HG03460 (cell line): ENCODE measurements around the gene BCAS3.

Experiments
- ATAC-seq: cut with Tn5 transposase; IDR thresholded peaks from one replicate; pipeline ENCODE4 v1.9.1; 2021; ENCODE audit not compliant: unreplicated experiment

Gene BCAS3

DNA sequence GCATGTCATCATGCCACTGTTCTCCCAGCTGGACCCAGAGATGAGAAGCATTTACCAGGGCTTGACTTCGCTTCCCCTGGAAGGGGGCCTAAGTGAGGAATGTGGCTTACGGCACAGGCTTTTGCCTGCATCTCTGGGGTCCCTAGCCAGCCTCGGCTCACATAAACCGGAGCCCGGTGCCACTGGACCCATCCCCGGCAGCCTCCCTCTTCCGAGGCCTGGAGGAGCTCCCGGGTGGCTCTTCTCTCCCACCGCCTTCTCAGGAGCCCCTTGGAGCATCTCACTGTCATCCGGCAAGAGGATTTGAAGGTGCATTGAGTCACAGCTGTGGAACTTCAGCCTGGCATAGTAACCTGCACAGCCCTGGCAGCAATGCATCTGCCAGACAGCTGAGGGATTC lies 692.1 kb downstream of the BCAS3 start:
- ATAC-seq: no peak

GRCh38 chr17:61371179-61371578 lies 693.5 kb downstream of the BCAS3 start:
- ATAC-seq: no peak

DNA sequence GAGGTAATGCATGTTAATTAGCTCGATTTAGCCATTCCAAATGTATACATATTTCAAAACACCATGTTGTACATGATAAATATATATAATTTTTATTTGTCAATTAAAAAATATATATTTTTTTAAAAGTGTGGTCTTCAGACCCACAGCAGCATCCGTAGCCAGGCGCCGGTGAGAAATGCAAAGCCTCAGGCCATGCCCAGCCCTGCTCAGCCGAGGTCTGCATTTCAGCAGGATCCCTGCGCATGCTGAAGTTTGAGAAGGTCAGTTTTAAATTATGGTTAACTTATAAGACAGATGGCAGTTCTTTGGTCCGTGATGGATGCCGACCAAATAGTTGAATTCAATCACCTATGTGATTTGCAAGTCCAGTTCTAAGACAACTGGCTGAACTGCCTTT lies 694.0 kb downstream of the BCAS3 start:
- no peak for ATAC-seq

GRCh38 chr17:61372436-61372835 lies 694.8 kb downstream of the BCAS3 start:
- no peak for ATAC-seq

DNA sequence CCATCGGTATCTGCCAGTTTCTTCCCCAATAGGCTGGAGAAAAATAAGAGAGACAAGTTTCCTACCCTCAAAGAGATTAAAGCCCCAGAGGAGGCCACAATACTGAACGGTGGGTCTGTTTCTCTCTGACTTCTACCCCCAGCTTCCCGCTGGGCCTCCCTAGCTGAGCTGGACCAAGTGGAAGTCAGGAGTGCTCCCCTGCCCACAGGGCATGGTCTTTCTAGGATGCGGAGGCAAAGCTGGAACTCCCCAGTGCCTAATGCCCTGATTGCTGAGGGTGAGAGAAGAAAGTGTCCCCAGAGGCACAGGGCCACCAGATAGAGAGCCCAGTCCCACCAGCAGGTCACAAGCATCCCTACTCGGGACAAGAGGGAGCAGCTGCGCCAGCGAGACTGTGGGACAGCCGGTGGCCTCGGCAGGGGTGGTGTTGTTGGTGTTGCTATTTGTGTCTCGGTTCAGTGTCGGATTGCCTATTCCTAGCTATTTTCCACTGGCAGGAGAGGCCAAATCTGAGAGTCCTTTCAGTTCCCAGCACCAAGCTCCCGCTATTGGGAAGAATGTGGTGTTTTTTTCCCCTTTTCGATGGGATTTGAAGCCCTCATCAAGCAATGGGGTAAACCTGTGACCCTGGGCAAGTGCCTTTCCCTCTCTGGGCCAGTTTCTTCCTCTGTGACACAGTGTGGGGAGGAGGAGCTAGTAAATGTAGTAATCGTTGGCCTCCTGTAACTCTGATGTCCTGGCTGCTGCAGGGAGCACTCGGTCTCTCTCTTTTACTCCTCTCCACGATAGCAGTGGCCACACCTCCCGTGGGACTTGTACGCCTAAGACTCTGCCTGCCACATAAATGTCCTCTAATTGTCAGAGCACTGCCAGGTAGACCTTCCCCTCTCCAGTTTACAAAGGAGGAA lies 699.5 kb downstream of the BCAS3 start:
- ATAC-seq: no peak

DNA sequence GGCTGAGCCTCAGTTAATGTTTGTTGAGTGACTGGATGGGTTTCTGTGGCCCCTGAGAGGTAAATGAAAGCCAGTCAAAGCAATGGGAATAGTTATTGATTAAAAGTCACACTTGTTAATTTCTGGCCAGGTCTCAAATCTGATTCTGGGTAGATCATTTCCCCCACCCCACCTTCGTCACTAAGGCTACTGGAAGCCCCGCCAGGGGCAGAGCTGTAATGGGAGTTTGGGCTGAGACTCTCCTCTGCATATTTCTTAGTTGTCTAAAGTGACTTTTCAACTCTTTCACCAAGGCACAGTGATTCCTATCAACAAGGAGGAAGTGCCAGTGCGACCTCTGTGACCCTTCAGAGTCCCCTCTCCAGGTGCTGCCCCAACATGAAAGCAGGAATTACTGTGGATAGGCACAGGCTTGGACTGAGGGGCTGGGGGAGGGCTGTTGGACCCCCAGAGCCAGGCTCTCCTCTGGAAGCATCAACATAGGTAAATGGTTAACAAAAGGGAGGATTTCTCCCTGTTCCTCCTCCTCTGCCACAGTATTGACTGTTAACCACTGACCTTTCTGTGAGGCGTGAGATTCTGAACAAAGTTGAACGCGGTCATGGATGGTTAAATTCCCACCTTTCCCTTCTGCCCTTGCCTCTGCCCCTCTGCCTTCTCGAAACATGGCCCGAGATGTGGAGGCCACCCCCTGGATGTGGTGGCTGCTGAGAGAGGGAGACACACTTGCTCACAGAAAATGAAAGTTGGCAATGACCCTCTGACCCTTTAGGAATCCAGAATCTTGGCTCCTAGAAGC lies 701.2 kb downstream of the BCAS3 start:
- ATAC-seq: no peak

GRCh38 chr17:61379457-61380216 lies 702.0 kb downstream of the BCAS3 start:
- ATAC-seq: no peak

GRCh38 chr17:61380217-61380835 lies 702.7 kb downstream of the BCAS3 start:
- ATAC-seq: no peak

DNA sequence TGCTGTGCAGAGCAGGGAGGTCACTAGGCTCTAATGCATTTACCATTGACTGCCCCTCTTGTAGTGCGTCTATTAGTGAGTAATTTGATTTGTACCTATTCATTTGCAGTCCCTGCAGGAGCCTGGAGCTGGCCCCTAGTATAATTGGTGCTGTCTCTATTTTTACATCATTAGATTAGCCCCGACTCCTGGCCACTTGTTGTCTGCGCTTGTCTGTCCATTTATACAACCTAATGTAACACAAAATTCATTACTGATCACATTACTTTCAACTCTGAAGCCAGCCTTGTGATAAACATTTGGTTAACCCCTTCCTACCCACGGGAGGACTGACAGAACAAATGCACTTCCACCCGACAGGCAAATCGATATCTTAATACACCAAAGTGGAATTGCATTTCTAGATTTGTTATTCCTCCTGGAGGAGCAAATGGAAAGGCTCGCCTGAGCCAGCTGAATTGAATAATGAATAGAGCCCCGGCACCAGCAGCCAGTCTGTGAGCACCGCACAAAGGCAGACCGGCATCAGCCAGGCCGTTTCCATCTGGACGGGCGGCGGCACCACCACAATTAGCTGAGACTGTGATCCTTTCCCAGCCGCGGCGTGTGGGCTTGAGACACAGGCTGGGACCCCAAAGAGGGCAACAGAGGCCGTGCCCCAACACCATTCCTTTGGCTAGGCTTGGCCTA lies 703.3 kb downstream of the BCAS3 start:
- ATAC-seq: no peak

- no peak for ATAC-seq
Observed at GRCh38 chr17:61381537-61381936, 703.9 kb downstream of the BCAS3 start.

DNA sequence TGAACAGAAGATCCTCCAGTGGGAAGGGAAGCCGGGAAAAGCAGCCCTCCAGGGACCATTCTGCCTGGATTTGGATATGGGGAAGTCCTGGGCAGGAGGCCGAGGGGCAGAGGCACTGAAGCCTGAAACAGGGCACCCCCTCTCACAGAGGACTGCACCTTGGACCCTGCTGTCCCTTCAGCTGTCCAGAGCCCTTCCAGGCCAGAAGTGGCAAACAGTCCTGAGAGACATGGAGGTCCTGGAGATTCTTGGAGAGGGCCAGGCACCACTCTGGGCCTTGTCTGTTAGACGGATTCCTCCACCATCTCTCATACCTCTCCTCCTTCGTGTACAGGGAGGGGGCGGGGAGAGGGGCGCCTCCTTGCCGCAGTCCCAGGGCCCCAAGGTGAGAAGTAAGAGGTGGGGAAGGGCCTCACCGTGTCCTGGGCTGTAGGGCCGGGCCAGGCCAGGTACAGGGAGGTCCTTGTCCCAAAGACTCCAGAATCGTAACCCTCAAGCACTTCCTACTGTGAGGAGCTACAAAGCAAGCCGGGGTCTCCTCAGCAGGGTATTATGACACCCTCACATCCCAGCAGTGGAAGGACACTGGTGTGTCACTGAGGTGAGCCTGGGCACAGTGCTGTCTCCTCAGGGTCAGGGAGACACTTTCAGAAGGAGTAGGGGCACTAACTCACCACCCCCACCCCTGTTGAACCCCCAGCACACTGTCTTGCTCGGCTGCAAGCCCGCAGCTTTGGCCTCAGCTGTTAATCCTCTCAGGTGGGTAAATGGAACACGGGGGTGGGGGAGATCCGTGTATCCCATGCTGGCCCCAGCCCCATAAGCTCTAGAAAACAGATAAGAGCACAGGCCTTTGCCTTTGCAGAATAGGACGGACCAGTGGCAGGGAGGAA lies 705.4 kb downstream of the BCAS3 start:
- ATAC-seq: no peak

DNA sequence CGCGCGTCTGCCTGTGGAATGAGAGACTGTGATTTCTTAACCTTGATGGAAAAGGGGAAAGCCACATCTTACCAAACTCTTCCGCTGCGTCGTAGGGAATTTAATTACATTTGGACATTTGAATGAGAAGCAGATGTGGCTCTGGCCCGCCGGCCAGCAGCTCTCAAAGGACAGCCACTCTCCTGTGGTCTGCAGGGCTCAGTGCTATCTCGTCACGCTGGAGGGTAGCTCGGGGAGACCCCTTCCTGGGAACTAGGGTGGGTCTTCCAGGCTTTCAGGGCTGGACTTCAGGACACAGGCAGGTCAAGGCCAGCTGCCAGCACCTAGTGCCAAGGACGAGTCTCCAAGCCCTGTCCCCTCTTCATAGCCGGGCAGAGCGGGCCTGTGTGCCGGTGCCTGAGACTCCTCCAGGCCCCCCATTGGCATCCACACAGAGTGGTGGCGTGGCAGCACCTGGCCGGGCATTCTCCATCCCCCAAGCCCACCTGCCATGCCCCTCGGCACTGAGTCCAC lies 706.1 kb downstream of the BCAS3 start:
- no peak for ATAC-seq

GRCh38 chr17:61384354-61384691 lies 706.7 kb downstream of the BCAS3 start:
- ATAC-seq: no peak

GRCh38 chr17:61384692-61385576 lies 707.3 kb downstream of the BCAS3 start:
- ATAC-seq: no peak

- no peak for ATAC-seq
Observed at GRCh38 chr17:61385577-61386236, 708.1 kb downstream of the BCAS3 start.

- ATAC-seq: no peak
Observed at GRCh38 chr17:61386251-61386650, 708.6 kb downstream of the BCAS3 start.

GRCh38 chr17:61387011-61387410 lies 709.4 kb downstream of the BCAS3 start:
- ATAC-seq: no peak
